PC-3 (cell line): Measurements from ENCODE around the gene RPL31. TPM values are rescaled to one million over a fixed set of nuclear protein-coding genes. Genes with fewer than 3 reads are reported as not detected.

Experiments
- ATAC-seq: fragments of 200-7000 bp; cut with Tn5 transposase; 2 replicates; pipeline ENCODE4 v1.9.1; 2020; ENCODE audit warnings: mild to moderate bottlenecking, moderate library complexity
- BruUV-seq: library from RNA; stranded (reverse); fragments of 400-500 nt; replicated peaks from 2 replicates; lab custom pipeline; 2021; lab: Mats Ljungman, UMichigan
- CTCF ChIA-PET: fragments of 300-600 bp; sonication (Branson Sonifier 250); formaldehyde crosslinking; loops from one replicate; lab custom pipeline; 2022; ENCODE audit warnings: antibody characterized with exemption; lab: Charles Lee
- POLR2A ChIA-PET: fragments of 300-600 bp; sonication (Branson Sonifier 250); formaldehyde crosslinking; loops from one replicate; lab custom pipeline; 2022; ENCODE audit warnings: antibody characterized with exemption; ENCODE audit not compliant: unreplicated experiment; lab: Charles Lee
- DNase-seq: peaks from one replicate; pipeline ENCODE4 v3.0.0-alpha.2; 2015
- H2AFZ ChIP-seq: fragments of 300-600 bp; sonication (generic); 2 replicates; pipeline ENCODE4 v1.6.0; 2016; ENCODE audit warnings: antibody characterized with exemption, low read length
- H3F3A ChIP-seq: fragments of 300-600 bp; sonication (generic); one replicate; pipeline ENCODE4 v1.6.0; 2017; ENCODE audit warnings: antibody characterized with exemption, low read length, control low read depth, mild to moderate bottlenecking; ENCODE audit not compliant: unreplicated experiment
- H3K27ac ChIP-seq: fragments of 300-600 bp; sonication (generic); 2 replicates; pipeline ENCODE4 v1.5.1; 2016; ENCODE audit warnings: mild to moderate bottlenecking, low read length
- H3K27me3 ChIP-seq: fragments of 300-600 bp; sonication (generic); 2 replicates; pipeline ENCODE4 v1.6.1; 2016; ENCODE audit warnings: low read length, mixed read lengths
- H3K36me3 ChIP-seq: fragments of 300-600 bp; sonication (generic); 2 replicates; pipeline ENCODE4 v1.6.1; 2016; ENCODE audit warnings: low read depth, mixed run types, low read length, mixed read lengths
- H3K4me1 ChIP-seq: fragments of 300-600 bp; sonication (generic); 2 replicates; pipeline ENCODE4 v1.5.1; 2016; ENCODE audit warnings: low read length; ENCODE audit not compliant: insufficient read depth
- H3K4me2 ChIP-seq: fragments of 300-600 bp; sonication (generic); 2 replicates; pipeline ENCODE4 v1.6.0; 2016; ENCODE audit warnings: low read length
- H3K4me3 ChIP-seq: fragments of 300-600 bp; sonication (generic); 2 replicates; pipeline ENCODE4 v1.5.1; 2016; ENCODE audit warnings: mild to moderate bottlenecking, low read length, mixed read lengths
- H3K79me2 ChIP-seq: fragments of 300-600 bp; sonication (generic); 2 replicates; pipeline ENCODE4 v1.6.1; 2017; ENCODE audit warnings: low read length, mixed read lengths
- H3K9ac ChIP-seq: fragments of 300-600 bp; sonication (generic); 2 replicates; pipeline ENCODE4 v1.6.0; 2016; ENCODE audit warnings: mild to moderate bottlenecking, low read length
- H3K9me2 ChIP-seq: fragments of 300-600 bp; sonication (generic); replicated peaks from 2 replicates; pipeline ENCODE4 v1.6.1; 2016; ENCODE audit warnings: mixed run types, low read length, mixed read lengths
- H3K9me3 ChIP-seq: fragments of 300-600 bp; sonication (generic); 2 replicates; pipeline ENCODE4 v1.6.1; 2016; ENCODE audit warnings: low read length, mixed read lengths
- H4K20me1 ChIP-seq: fragments of 300-600 bp; sonication (generic); 2 replicates; pipeline ENCODE4 v1.6.1; 2016; ENCODE audit warnings: low read length, mixed read lengths
- EZH2 ChIP-seq: fragments of 300-600 bp; sonication (generic); IDR thresholded peaks from one replicate; pipeline ENCODE4 v1.6.1; 2017; ENCODE audit warnings: antibody characterized with exemption, mild to moderate bottlenecking, low read length; ENCODE audit not compliant: unreplicated experiment
- EZH2phosphoT487 ChIP-seq: fragments of 300-600 bp; sonication (generic); IDR thresholded peaks from 2 replicates; pipeline ENCODE4 v1.6.1; 2018; ENCODE audit warnings: mild to moderate bottlenecking, antibody characterized with exemption, low read length, borderline replicate concordance
- intact Hi-C: fragments of 100-400 bp; cut with micrococcal nuclease; formaldehyde crosslinking; loops from 2 replicates; pipeline ENCODE4 v1.9.0; 2023
- total RNA-seq: library from RNA; depleted of rRNA; stranded (reverse); fragments of >200 nt; gene quantifications from 2 replicates; pipeline ENCODE4 v1.2.3, GENCODE V29; 2014
- TF ChIP-seq, protein P1 (sequence below): fragments of 300-600 bp; sonication (generic); conservative IDR thresholded peaks from 2 replicates; pipeline ENCODE4 v1.5.1; 2017; ENCODE audit warnings: antibody characterized with exemption, low read depth, mild to moderate bottlenecking, low read length

The RPL31 gene
- total RNA-seq, 1 experiment from 2014 or later: 756 TPM

DNA sequence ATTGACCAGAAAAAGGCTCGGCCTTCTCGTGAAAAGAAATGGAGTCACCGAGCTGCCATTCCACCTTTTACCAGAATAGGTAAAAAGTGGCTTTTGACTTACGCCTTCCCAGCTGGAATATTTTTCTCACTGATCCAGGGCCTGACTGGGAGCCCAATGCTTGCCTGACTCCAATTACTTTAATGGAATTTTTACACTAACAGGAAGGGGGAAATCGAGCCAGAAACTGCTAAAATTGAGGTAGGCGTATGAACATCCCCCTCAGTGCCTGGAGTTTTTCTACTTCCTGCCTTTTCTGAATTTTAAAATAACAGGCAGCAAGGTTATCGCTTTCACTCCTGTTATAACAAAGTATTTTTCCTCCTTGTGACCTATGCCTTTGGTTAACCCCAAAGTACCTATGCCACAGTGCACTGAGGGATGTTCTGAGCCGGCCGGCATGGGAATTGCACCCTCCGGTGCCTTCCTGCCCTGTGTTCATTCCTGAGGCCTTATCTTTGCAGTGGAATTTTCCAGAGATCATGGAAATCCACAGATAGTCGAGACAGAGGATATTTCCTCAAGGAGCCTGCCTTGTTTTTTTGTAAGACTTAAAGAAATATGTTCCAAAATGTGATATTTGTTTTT lies 18.3 kb upstream of the RPL31 start:
- ChIA-PET CTCF (no interaction called here), POLR2A (no interaction called here)
- intact Hi-C loops: loop anchor here (2.0 kb wide), 1 partner anchor 377 kb away; no protein-coding TSS in a partner anchor
- Histone ChIP-seq H3K36me3 (peaks cover 42% of the 10 kb centered on the region), H3K27me3 (no peaks in the 10 kb centered on the region), H3K9me3 (no peaks in the 10 kb centered on the region), H3K9me2 (no peaks in the 10 kb centered on the region), H4K20me1 (peaks cover 8% of the 10 kb centered on the region; the same call in 1 of the 2 replicates), H3K9ac (no peak overlapping the region), H2AFZ (no peak overlapping the region), H3F3A (no peaks in the 10 kb centered on the region), H3K4me1 (peaks cover 5% of the 10 kb centered on the region; the same call in 1 of the 2 replicates), H3K27ac (0 out of 2 replicates have a peak overlapping the region, but pooled peaks have one; percentile 9), H3K4me3 (no peak overlapping the region), H3K4me2 (no peak overlapping the region), H3K79me2 (no peaks in the 10 kb centered on the region)
- TF ChIP-seq EZH2phosphoT487 (no peak), EZH2 (no peak)
- TF ChIP-seq, protein P1, sequence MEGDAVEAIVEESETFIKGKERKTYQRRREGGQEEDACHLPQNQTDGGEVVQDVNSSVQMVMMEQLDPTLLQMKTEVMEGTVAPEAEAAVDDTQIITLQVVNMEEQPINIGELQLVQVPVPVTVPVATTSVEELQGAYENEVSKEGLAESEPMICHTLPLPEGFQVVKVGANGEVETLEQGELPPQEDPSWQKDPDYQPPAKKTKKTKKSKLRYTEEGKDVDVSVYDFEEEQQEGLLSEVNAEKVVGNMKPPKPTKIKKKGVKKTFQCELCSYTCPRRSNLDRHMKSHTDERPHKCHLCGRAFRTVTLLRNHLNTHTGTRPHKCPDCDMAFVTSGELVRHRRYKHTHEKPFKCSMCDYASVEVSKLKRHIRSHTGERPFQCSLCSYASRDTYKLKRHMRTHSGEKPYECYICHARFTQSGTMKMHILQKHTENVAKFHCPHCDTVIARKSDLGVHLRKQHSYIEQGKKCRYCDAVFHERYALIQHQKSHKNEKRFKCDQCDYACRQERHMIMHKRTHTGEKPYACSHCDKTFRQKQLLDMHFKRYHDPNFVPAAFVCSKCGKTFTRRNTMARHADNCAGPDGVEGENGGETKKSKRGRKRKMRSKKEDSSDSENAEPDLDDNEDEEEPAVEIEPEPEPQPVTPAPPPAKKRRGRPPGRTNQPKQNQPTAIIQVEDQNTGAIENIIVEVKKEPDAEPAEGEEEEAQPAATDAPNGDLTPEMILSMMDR: no peak
- DNase-seq (no peak), ATAC-seq (no peak)
- BruUV-seq: no TSS peak

DNA sequence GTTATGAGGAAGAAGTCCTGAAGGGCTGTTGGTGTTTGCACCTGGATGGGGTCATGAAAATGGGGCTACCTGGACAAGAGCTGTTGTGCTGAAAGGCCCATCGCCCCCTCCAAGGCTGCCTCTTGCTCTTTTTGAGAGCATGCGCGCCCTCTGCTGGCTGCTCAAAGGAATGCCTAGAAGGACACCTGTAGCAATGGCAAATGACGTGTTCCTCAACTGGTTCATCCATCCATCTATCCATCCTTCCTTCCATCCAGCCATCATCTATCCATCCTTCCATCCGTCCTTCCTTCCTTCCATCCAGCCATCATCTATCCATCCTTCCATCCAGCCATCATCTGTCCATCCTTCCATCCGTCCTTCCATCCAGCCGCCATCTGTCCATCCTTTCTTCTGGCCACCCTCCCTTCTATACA lies 17.2 kb upstream of the RPL31 start:
- ChIA-PET POLR2A (no interaction called here), CTCF (no interaction called here)
- no peak overlapping the region for H2AFZ ChIP-seq
- no peaks in the 10 kb centered on the region for H3F3A ChIP-seq
- no peaks in the 10 kb centered on the region for H3K27me3 ChIP-seq
- peak; percentile 79 for DNase-seq
- no peaks in the 10 kb centered on the region for H3K9me3 ChIP-seq
- ATAC-seq: peak; percentile 61
- peaks cover 5% of the 10 kb centered on the region; the same call in 1 of the 2 replicates for H3K4me1 ChIP-seq
- H3K4me2 ChIP-seq: no peak overlapping the region
- peaks cover 38% of the 10 kb centered on the region for H3K36me3 ChIP-seq
- intact Hi-C loops: loop anchor here (1.0 to 2.0 kb wide), 2 partner anchors 255 to 378 kb away; no protein-coding TSS in a partner anchor
- no peaks in the 10 kb centered on the region for H3K79me2 ChIP-seq
- TF ChIP-seq, protein P1: peak; percentile 95
- no peak for TF ChIP-seq EZH2
- H4K20me1 ChIP-seq: peaks cover 8% of the 10 kb centered on the region; the same call in 1 of the 2 replicates
- no TSS peak for BruUV-seq
- no peak overlapping the region for H3K27ac ChIP-seq
- no peaks in the 10 kb centered on the region for H3K9me2 ChIP-seq
- H3K4me3 ChIP-seq: no peak overlapping the region
- H3K9ac ChIP-seq: no peak overlapping the region

DNA sequence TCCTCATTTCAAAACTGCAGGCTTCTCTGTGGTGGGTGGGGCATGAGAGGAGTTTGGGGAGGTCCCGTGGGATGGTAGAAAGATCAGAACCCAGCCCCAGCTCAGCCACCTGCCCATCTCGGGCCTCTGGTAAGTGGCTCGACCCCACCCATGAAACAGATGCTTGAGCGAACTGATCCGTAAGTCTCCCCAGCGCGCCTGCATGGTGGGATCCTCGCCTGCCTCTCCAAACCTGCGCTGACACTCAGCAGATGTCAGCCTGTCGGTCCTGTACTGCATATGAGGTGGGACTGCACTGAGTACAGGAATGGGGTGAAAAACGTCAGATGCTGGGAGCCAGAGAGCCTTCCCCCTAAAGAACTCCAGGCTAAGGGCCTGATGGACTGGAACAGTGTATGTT lies 15.9 kb upstream of the RPL31 start:
- H3K4me3 ChIP-seq: no peak overlapping the region
- peaks cover 8% of the 10 kb centered on the region; the same call in 1 of the 2 replicates for H4K20me1 ChIP-seq
- H3F3A ChIP-seq: no peaks in the 10 kb centered on the region
- no TSS peak for BruUV-seq
- H2AFZ ChIP-seq: no peak overlapping the region
- ATAC-seq: no peak
- no peak overlapping the region for H3K4me2 ChIP-seq
- no peaks in the 10 kb centered on the region for H3K9me3 ChIP-seq
- no peak overlapping the region for H3K27ac ChIP-seq
- intact Hi-C loops: no loop called here
- CTCF ChIA-PET: no interaction called here
- H3K36me3 ChIP-seq: peaks cover 45% of the 10 kb centered on the region
- TF ChIP-seq, protein P1: no peak
- TF ChIP-seq EZH2 (no peak), EZH2phosphoT487 (no peak)
- POLR2A ChIA-PET: no interaction called here
- no peaks in the 10 kb centered on the region for H3K9me2 ChIP-seq
- H3K4me1 ChIP-seq: no peaks in the 10 kb centered on the region
- H3K79me2 ChIP-seq: no peaks in the 10 kb centered on the region
- H3K27me3 ChIP-seq: no peaks in the 10 kb centered on the region
- no peak overlapping the region for H3K9ac ChIP-seq
- DNase-seq: no peak
